ENCODE measurements around the gene GLB1L. TPM values are rescaled to one million over a fixed set of nuclear protein-coding genes. Genes with fewer than 3 reads are reported as not detected.
A peak's percentile ranks its signal among the peaks of the same experiment; 100 is the strongest.

GLB1L gene
- total and polyA plus RNA-seq, 12 donors: 1.5 to 5.2 (median 2.4) TPM

GRCh38 chr2:219207134-219207883 lies 37.9 kb downstream of the GLB1L start:
- Histone ChIP-seq H3K36me3 (peaks cover 0 to 45% (median 17%) of the 10 kb centered on the region in 9 donors), H3K4me3 (peak overlapping the region; percentile 33 to 82 (median 70)), H3K9me3 (peaks cover 0 to 2% (median 0%) of the 10 kb centered on the region in 11 donors), H3K4me1 (peaks cover 8 to 31% (median 20%) of the 10 kb centered on the region in 9 donors), H3K27me3 (no peaks in the 10 kb centered on the region), H3K27ac (peak overlapping the region; percentile 80 to 99 (median 95))
- intact Hi-C loops (cut with DNase I): loop anchor here in 5 of 10 donors (2.0 to 5.0 kb wide), 5 partner anchors 31 to 71 kb away; partner anchors contain the start of genes CNPPD1 (in 2 of the 5), NHEJ1 (in 2 of the 5), DNAJB2 (in 1 of the 5) and SLC23A3 (in 1 of the 5)
- 17 to 18% methylated on average over 22 of the region's 22 CpGs for WGBS, 2 donors
- ATAC-seq (peak in 1 of 8 donors; percentile 2), DNase-seq (no peak)
- TF ChIP-seq CTCF (IDR thresholded peaks at IDR 0.05): no peak

GRCh38 chr2:219206328-219207133 lies 38.7 kb downstream of the GLB1L start, which contains the start of gene ZFAND2B:
Gene ZFAND2B (plus strand): TSS chr2:219206782. CDS start chr2:219206988, 206 bp downstream.
- Histone ChIP-seq H3K27me3 (no peaks in the 10 kb centered on the region), H3K4me1 (peaks cover 8 to 30% (median 20%) of the 10 kb centered on the region in 9 donors), H3K4me3 (peak within 1 kb of the TSS; percentile 33 to 82 (median 70)), H3K36me3 (peaks cover 0 to 40% (median 17%) of the 10 kb centered on the region in 9 donors), H3K27ac (peak within 1 kb of the TSS; percentile 80 to 99 (median 95)), H3K9me3 (peaks cover 0 to 2% (median 0%) of the 10 kb centered on the region in 11 donors)
- ATAC-seq: peak; percentile 97 to 99 (median 98)
- intact Hi-C loops (cut with DNase I): loop anchor here in 7 of 10 donors (1.0 to 5.0 kb wide), 9 partner anchors 12 to 72 kb away; partner anchors contain the start of genes CNPPD1 (in 2 of the 7), NHEJ1 (in 2 of the 7), ABCB6 (in 1 of the 7) and DNAJB2 (in 1 of the 7)
- TF ChIP-seq CTCF (IDR thresholded peaks at IDR 0.05): peak in 1 of 9 donors; percentile 7
- WGBS, 2 donors: 0 to 1% methylated on average over 48 to 75 of the region's 76 CpGs
- peak; percentile 94 to 96 for DNase-seq

- TF ChIP-seq CTCF (IDR thresholded peaks at IDR 0.05): no peak
- H3K27me3 ChIP-seq: no peaks in the 10 kb centered on the region
- peak overlapping the region; percentile 33 to 82 (median 70) for H3K4me3 ChIP-seq
- DNase-seq: no peak
- H3K9me3 ChIP-seq: peaks cover 0 to 2% (median 0%) of the 10 kb centered on the region in 11 donors
- H3K4me1 ChIP-seq: peaks cover 8 to 25% (median 20%) of the 10 kb centered on the region in 9 donors
- ATAC-seq: no peak
- 17 to 20% methylated on average over 7 of the region's 7 CpGs for WGBS, 2 donors
- H3K27ac ChIP-seq: peak overlapping the region; percentile 80 to 99 (median 95)
- intact Hi-C loops (cut with DNase I): loop anchor here in 7 of 10 donors (1.0 to 5.0 kb wide), 9 partner anchors 12 to 73 kb away; partner anchors contain the start of genes CNPPD1 (in 2 of the 7), NHEJ1 (in 2 of the 7), ABCB6 (in 1 of the 7) and DNAJB2 (in 1 of the 7)
- H3K36me3 ChIP-seq: peaks cover 0 to 35% (median 17%) of the 10 kb centered on the region in 9 donors
Measured at GRCh38 chr2:219205981-219206327, 39.3 kb downstream of the GLB1L start.

Data from heart right ventricle (tissue), 16 donors.